AG04449 (cell line): ENCODE measurements around the gene DRAM2.
"Not testable (repeated sequence)": the region's sequence is repeated elsewhere in the genome, so short reads cannot be mapped to it uniquely, and the experiment has no call there.

ENCODE experiments used
- CTCF ChIA-PET: fragments of 350-600 bp; formaldehyde crosslinking; extraction: SDS; loops from one replicate; lab custom pipeline; 2021; ENCODE audit warnings: antibody characterized with exemption; lab: Yijun Ruan, JAX
- POLR2A ChIA-PET: fragments of 400-600, 350-600 bp; formaldehyde crosslinking; extraction: SDS; loops from one replicate; lab custom pipeline; 2020; ENCODE audit warnings: antibody characterized with exemption, inconsistent platforms; lab: Yijun Ruan, JAX
- DNase-seq: peaks from one replicate; pipeline ENCODE4 v3.0.0-alpha.2; 2010; ENCODE audit warnings: low read depth, low spot score
- H3K4me3 ChIP-seq: 2 replicates; pipeline ENCODE4 v1.5.1; 2011; ENCODE audit warnings: low read depth, mild to moderate bottlenecking, control low read depth, low read length
- TF ChIP-seq, protein P1 (sequence below): IDR thresholded peaks from one replicate; pipeline ENCODE4 v1.5.1; 2011; ENCODE audit warnings: mild to moderate bottlenecking, moderate library complexity, low read length, control low read depth, inconsistent platforms; ENCODE audit not compliant: insufficient read depth; ENCODE audit errors: missing control alignments

Gene DRAM2

GRCh38 chr1:111089638-111090037, 50.3 kb downstream of the DRAM2 start:
- TF ChIP-seq, protein P1, sequence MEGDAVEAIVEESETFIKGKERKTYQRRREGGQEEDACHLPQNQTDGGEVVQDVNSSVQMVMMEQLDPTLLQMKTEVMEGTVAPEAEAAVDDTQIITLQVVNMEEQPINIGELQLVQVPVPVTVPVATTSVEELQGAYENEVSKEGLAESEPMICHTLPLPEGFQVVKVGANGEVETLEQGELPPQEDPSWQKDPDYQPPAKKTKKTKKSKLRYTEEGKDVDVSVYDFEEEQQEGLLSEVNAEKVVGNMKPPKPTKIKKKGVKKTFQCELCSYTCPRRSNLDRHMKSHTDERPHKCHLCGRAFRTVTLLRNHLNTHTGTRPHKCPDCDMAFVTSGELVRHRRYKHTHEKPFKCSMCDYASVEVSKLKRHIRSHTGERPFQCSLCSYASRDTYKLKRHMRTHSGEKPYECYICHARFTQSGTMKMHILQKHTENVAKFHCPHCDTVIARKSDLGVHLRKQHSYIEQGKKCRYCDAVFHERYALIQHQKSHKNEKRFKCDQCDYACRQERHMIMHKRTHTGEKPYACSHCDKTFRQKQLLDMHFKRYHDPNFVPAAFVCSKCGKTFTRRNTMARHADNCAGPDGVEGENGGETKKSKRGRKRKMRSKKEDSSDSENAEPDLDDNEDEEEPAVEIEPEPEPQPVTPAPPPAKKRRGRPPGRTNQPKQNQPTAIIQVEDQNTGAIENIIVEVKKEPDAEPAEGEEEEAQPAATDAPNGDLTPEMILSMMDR: no peak
- DNase-seq: no peak
- H3K4me3 ChIP-seq: no peak overlapping the region
- ChIA-PET CTCF (no interaction called here), POLR2A (no interaction called here)

- H3K4me3 ChIP-seq: no peak overlapping the region
- DNase-seq: no peak
- CTCF ChIA-PET: interaction anchor here (0.7 to 1.0 kb wide), 2 partner anchors 22 to 54 kb away, joined by 3 read pairs; no protein-coding TSS in a partner anchor
- TF ChIP-seq, protein P1: no peak
- POLR2A ChIA-PET: no interaction called here
Measured at GRCh38 chr1:111085676-111086075, 54.2 kb downstream of the DRAM2 start.

GRCh38 chr1:111084999-111085398, 54.9 kb downstream of the DRAM2 start:
- TF ChIP-seq, protein P1: no peak
- DNase-seq: no peak
- ChIA-PET CTCF (interaction anchor here (0.7 kb wide), 1 partner anchor 54 kb away, joined by 3 read pairs; no protein-coding TSS in a partner anchor), POLR2A (no interaction called here)
- no peak overlapping the region for H3K4me3 ChIP-seq

- TF ChIP-seq, protein P1: no peak
- ChIA-PET POLR2A (no interaction called here), CTCF (no interaction called here)
- H3K4me3 ChIP-seq: no peak overlapping the region
- peak; percentile 70 for DNase-seq
Measured at GRCh38 chr1:111082421-111083203, 57.3 kb downstream of the DRAM2 start.

- H3K4me3 ChIP-seq, POLR2A ChIA-PET, DNase-seq, CTCF ChIA-PET: not testable (repeated sequence)
Measured at GRCh38 chr1:111079329-111079728, 60.6 kb downstream of the DRAM2 start.

DNA sequence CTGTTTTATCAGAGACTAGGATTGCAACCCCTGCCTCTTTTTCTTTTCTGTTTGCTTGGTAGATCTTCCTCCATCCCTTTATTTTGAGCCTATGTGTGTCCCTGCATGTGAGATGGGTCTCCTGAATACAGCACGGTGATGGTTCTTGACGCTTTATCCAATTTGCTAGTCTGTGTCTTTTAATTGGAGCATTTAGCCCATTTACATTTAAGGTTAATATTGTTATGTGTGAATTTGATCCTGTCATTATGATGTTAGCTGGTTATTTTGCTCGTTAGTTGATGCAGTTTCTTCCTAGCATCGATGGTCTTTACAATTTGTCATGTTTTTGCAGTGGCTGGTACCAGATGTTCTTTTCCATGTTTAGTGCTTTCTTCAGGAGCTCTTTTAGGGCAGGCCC, 62.6 kb downstream of the DRAM2 start:
- DNase-seq, H3K4me3 ChIP-seq, CTCF ChIA-PET, POLR2A ChIA-PET: not testable (repeated sequence)
